Measurements from ENCODE around the gene POMGNT1.
A peak's percentile ranks its signal among the peaks of the same experiment; 100 is the strongest.

The POMGNT1 gene

GRCh38 chr1:46168477-46168876 is 29.8 kb downstream of the POMGNT1 start:
- no peak for TF ChIP-seq CTCF (IDR thresholded peaks at IDR 0.05; ENCODE audit: low read depth, low read length)
- H3K4me3 ChIP-seq (replicated peaks in 1 of 2; ENCODE audit: low read depth in 2 of 2, low read length in 2 of 2): no peak overlapping the region
- no peak for DNase-seq (ENCODE audit: low read depth in 2 of 2)

DNA sequence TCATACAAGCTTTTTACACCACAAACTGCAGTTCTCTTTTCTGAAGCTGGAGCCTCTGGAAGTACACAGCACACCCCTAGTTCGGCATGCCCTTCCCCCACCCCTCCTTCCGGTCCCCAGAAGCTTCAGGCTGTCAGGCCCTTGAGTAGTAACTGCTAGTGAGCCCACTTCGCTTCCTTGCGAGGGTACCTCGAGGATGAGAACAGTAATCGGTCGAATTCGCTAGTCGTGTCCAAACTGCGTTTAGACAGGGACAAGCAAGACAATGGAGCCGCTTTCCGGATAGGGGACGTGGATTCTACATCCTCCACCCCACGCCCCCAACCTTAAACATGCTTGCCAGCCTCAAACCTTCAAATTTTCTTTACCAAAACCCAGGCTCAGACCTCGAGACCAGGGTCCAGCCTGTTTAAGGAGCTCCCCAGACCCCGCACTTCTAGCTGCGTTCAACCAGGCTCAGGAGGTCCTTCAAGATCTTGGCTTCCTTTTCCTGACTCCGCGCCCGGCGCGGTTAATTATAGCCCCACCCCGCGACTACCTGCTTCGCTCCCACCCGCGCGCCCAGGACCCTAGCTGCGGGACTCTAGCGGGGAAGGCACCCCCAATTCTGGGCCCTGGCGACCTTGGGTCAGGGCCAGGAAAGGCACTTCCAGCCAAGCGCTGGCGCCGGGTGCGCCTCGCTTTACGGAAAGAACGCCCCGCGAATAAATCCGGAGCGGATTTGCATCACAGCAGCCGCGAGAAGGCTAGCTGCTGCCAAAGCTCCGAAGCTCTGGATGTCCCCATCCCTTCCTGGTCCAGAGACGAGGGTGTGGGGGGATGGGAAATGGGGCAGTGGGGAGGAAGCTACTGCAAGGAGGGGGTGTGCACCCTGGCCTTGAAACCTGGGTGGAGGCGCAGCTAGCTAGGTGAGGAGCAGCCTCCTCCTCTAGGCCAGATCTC is 31.4 kb downstream of the POMGNT1 start:
- no peak for TF ChIP-seq CTCF (IDR thresholded peaks at IDR 0.05; ENCODE audit: low read depth, low read length)
- H3K4me3 ChIP-seq (replicated peaks in 1 of 2; ENCODE audit: low read depth in 2 of 2, low read length in 2 of 2): peak overlapping the region; percentile 42 to 43
- peak in 1 of 2 donors; percentile 28 for DNase-seq (ENCODE audit: low read depth in 2 of 2)

DNA sequence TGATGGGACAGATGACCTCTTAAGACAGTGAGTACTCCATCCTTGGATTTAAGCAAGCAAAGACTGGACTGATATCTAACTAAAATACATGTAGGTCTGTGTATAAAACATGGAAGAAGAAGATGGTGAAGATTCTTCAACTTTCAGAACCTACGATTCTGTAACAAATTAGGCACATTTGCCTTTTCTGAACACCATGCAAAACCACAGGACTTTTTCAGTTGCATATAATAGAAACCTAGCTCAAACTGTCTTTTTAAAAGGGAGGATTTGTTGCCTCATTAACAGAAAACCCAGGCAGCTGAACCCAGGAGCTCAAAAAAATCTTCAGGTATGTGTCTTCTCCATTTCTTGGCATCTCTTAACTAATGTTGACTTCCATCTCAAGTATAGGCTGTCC is 38.0 kb downstream of the POMGNT1 start:
- TF ChIP-seq CTCF (IDR thresholded peaks at IDR 0.05; ENCODE audit: low read depth, low read length): no peak
- no peak overlapping the region for H3K4me3 ChIP-seq (replicated peaks in 1 of 2; ENCODE audit: low read depth in 2 of 2, low read length in 2 of 2)
- no peak for DNase-seq (ENCODE audit: low read depth in 2 of 2)

- DNase-seq (ENCODE audit: low read depth in 2 of 2): no peak
- no peak for TF ChIP-seq CTCF (IDR thresholded peaks at IDR 0.05; ENCODE audit: low read depth, low read length)
- no peak overlapping the region for H3K4me3 ChIP-seq (replicated peaks in 1 of 2; ENCODE audit: low read depth in 2 of 2, low read length in 2 of 2)
These were observed 38.7 kb downstream of the POMGNT1 start for GRCh38 chr1:46159516-46159915.

GRCh38 chr1:46158312-46159281 is 39.6 kb downstream of the POMGNT1 start:
- DNase-seq (ENCODE audit: low read depth in 2 of 2): no peak
- TF ChIP-seq CTCF (IDR thresholded peaks at IDR 0.05; ENCODE audit: low read depth, low read length): no peak
- no peak overlapping the region for H3K4me3 ChIP-seq (replicated peaks in 1 of 2; ENCODE audit: low read depth in 2 of 2, low read length in 2 of 2)

DNA sequence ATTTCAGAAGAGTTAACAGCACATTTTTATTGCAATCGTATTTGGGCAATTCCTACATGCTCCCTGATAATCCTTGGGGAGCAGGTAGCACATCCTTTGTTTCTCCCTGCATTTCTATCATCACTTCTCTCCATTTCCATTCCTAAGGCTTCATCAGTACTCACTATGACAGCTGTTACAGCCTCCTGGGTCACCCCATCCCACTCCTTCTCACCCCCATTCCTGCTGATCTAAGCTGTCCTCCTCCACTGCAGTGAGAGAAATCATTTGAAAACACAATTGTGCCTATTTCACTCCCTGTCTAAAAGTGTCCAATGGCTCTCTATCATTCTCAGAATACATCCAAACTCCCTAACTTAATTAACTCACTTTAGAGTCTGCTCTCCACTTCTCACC is 40.3 kb downstream of the POMGNT1 start:
- no peak for DNase-seq (ENCODE audit: low read depth in 2 of 2)
- TF ChIP-seq CTCF (IDR thresholded peaks at IDR 0.05; ENCODE audit: low read depth, low read length): no peak
- H3K4me3 ChIP-seq (replicated peaks in 1 of 2; ENCODE audit: low read depth in 2 of 2, low read length in 2 of 2): no peak overlapping the region

Data from cardiac fibroblast (primary cell).